ENCODE measurements around the gene LRP8. TPM values are rescaled to one million over a fixed set of nuclear protein-coding genes. Genes with fewer than 3 reads are reported as not detected.

Gene LRP8
- polyA plus RNA-seq, 1 donor (not counting 4 experiments of a cell fraction or from before 2014, with no cell fraction given): 31.0 TPM

DNA sequence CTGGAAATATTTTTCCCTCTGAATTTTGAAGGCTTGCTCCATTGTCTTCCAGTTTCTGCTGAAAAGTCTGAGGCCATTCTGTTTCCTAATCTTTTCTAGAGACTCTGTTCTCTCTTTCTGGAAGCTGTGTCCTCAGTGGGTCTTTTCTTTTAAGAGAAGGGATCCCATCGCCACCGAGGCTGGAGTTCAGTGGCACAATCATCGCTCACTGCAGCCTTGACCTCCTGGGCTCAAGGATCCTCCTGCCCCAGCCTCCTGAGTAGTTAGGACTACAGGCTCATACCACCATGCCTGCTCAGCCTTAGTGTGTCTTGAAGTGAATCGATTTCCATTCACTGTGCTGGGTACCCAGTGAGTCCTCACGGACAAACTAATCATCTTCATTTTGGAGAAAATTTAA is 9.6 kb upstream of the LRP8 start:
- Histone ChIP-seq H3K27ac (ENCODE audit: control insufficient read depth, insufficient read depth, low read length) (no peak overlapping the region), H2AFZ (ENCODE audit: control insufficient read depth, low read length) (no peak overlapping the region), H3K4me1 (ENCODE audit: control insufficient read depth, extremely low read depth, insufficient read depth, low read length) (no peaks in the 10 kb centered on the region), H3K9ac (ENCODE audit: control insufficient read depth, extremely low read depth, insufficient read depth, low read length) (no peak overlapping the region), H3K4me2 (ENCODE audit: control insufficient read depth, extremely low read depth, insufficient read depth, low read depth, low read length) (no peak overlapping the region), H3K36me3 (ENCODE audit: control insufficient read depth in 2 of 2, extremely low read depth in 1 of 2, insufficient read depth in 2 of 2, low read length in 2 of 2) (no peaks in the 10 kb centered on the region), H3K27me3 (ENCODE audit: control insufficient read depth, extremely low read depth, insufficient read depth, low read length) (peaks cover 10% of the 10 kb centered on the region), H4K20me1 (ENCODE audit: control insufficient read depth, extremely low read depth, insufficient read depth, low read length) (no peaks in the 10 kb centered on the region), H3K4me3 (ENCODE audit: control insufficient read depth in 2 of 3, extremely low read depth in 1 of 3, insufficient read depth in 2 of 3, low read depth in 1 of 3, low read length in 3 of 3) (no peak overlapping the region), H3K9me1 (ENCODE audit: control insufficient read depth, extremely low read depth, insufficient read depth, low read length) (no peaks in the 10 kb centered on the region), H3K79me2 (ENCODE audit: control insufficient read depth, insufficient read depth, low read length) (no peaks in the 10 kb centered on the region), H3K9me3 (ENCODE audit: control insufficient read depth, low read depth, low read length) (no peaks in the 10 kb centered on the region)
- dilution Hi-C loops (cut with MboI; ENCODE audit: extremely low pct_ligation_motif_present, low sequenced_read_pairs): no loop called here
- no peak for TF ChIP-seq EZH2 (IDR thresholded peaks at IDR 0.05; ENCODE audit: low read length)
- TF ChIP-seq, protein P1, sequence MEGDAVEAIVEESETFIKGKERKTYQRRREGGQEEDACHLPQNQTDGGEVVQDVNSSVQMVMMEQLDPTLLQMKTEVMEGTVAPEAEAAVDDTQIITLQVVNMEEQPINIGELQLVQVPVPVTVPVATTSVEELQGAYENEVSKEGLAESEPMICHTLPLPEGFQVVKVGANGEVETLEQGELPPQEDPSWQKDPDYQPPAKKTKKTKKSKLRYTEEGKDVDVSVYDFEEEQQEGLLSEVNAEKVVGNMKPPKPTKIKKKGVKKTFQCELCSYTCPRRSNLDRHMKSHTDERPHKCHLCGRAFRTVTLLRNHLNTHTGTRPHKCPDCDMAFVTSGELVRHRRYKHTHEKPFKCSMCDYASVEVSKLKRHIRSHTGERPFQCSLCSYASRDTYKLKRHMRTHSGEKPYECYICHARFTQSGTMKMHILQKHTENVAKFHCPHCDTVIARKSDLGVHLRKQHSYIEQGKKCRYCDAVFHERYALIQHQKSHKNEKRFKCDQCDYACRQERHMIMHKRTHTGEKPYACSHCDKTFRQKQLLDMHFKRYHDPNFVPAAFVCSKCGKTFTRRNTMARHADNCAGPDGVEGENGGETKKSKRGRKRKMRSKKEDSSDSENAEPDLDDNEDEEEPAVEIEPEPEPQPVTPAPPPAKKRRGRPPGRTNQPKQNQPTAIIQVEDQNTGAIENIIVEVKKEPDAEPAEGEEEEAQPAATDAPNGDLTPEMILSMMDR (optimal IDR thresholded peaks at IDR 0.05 in 1 of 3, IDR thresholded peaks at IDR 0.05 in 1 of 3, conservative IDR thresholded peaks at IDR 0.05 in 1 of 3; ENCODE audit: extremely low read depth in 1 of 3, insufficient read depth in 2 of 3, low read length in 3 of 3): no peak
- no peak for DNase-seq (ENCODE audit: low read depth, low spot score)
- no peak for FAIRE-seq

DNA sequence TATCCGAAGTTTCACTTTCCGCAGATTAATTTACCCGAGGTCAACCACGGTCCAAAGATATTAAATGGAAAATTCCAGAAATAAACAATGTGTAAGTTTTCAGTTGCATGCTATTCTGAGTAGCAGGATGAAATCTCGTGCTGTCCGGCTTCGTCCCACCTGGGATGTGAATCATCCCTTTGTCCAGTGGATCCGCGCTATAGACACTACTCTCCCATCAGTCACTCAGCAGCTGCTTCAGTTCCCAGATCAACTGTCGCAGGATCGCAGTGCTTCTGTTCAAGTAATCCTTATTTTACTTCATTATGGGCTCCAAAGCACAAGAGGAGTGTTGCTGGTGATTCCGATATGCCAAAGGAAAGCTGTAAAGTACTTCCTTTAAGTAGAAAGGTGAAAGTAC is 8.3 kb upstream of the LRP8 start:
- Histone ChIP-seq H3K79me2 (ENCODE audit: control insufficient read depth, insufficient read depth, low read length) (no peaks in the 10 kb centered on the region), H3K36me3 (ENCODE audit: control insufficient read depth in 2 of 2, extremely low read depth in 1 of 2, insufficient read depth in 2 of 2, low read length in 2 of 2) (no peaks in the 10 kb centered on the region), H2AFZ (ENCODE audit: control insufficient read depth, low read length) (no peak overlapping the region), H3K4me2 (ENCODE audit: control insufficient read depth, extremely low read depth, insufficient read depth, low read depth, low read length) (no peak overlapping the region), H3K9me1 (ENCODE audit: control insufficient read depth, extremely low read depth, insufficient read depth, low read length) (no peaks in the 10 kb centered on the region), H3K9ac (ENCODE audit: control insufficient read depth, extremely low read depth, insufficient read depth, low read length) (no peak overlapping the region), H3K4me1 (ENCODE audit: control insufficient read depth, extremely low read depth, insufficient read depth, low read length) (no peaks in the 10 kb centered on the region), H3K4me3 (ENCODE audit: control insufficient read depth in 2 of 3, extremely low read depth in 1 of 3, insufficient read depth in 2 of 3, low read depth in 1 of 3, low read length in 3 of 3) (no peak overlapping the region), H3K9me3 (ENCODE audit: control insufficient read depth, low read depth, low read length) (no peaks in the 10 kb centered on the region), H3K27me3 (ENCODE audit: control insufficient read depth, extremely low read depth, insufficient read depth, low read length) (peaks cover 17% of the 10 kb centered on the region), H4K20me1 (ENCODE audit: control insufficient read depth, extremely low read depth, insufficient read depth, low read length) (no peaks in the 10 kb centered on the region), H3K27ac (ENCODE audit: control insufficient read depth, insufficient read depth, low read length) (no peak overlapping the region)
- DNase-seq (ENCODE audit: low read depth, low spot score) (no peak), FAIRE-seq (no peak)
- dilution Hi-C loops (cut with MboI; ENCODE audit: extremely low pct_ligation_motif_present, low sequenced_read_pairs): no loop called here
- no peak for TF ChIP-seq EZH2 (IDR thresholded peaks at IDR 0.05; ENCODE audit: low read length)
- TF ChIP-seq, protein P1 (optimal IDR thresholded peaks at IDR 0.05 in 1 of 3, IDR thresholded peaks at IDR 0.05 in 1 of 3, conservative IDR thresholded peaks at IDR 0.05 in 1 of 3; ENCODE audit: extremely low read depth in 1 of 3, insufficient read depth in 2 of 3, low read length in 3 of 3): no peak
